SIG-M5 treated with dmso at 0.1 percent for 504 hours (cell line): ENCODE results near the gene GRIK4.
A peak's percentile ranks its signal among the peaks of the same experiment; 100 is the strongest.
"Not testable (repeated sequence)": the region's sequence is repeated elsewhere in the genome, so short reads cannot be mapped to it uniquely, and the experiment has no call there.

Experiments
- DNase-seq: peaks from one replicate; lab custom pipeline; 2025; ENCODE audit not compliant: unreplicated experiment; lab: John Stamatoyannopoulos, UW

Gene GRIK4

DNA sequence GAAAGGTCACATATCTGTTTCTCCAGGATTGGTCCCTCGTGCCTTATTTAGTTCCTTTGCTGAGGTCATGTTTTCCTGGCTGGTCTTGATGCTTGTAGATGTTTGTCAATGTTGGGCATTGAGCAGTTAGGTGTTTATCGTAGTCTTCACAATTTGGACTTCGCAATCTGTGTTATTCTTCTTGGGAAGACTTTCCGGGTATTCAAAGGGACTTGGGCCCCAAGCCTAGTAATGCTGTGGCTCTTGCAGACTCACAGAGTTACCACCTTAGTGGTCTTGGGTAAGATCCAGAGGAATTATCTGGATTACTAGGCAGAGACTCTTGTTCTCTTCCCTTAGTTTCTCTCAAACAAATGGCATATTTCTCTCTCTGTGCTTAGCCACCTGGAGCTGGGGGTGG, 223.5 kb downstream of the GRIK4 start:
- DNase-seq: no peak

DNA sequence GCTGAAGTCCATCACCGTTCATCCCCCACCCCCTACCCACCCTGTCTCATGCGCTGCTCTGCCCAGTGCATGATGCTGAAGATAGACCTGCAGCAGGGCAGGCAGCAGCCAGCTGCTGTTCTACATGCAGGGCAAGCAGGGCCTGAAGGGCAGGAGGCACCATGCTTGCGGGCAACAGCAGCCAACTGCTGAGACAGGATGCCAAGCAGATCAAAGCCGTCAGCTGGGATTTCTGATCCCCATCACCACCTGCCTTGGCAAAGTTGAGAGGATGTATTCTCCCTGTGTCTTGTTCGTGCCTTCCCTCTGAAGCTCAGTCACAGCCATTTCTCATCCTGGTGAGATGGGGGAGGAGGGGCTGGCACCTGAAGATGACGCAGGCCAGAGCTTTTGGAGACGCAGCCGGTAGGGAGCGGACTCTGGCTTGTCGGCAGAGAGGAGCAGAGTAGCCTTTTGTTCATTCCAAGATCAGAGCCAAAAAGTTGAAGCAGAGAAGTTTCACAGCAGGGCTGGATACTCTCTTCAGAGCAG, 227.0 kb downstream of the GRIK4 start:
- no peak for DNase-seq

DNA sequence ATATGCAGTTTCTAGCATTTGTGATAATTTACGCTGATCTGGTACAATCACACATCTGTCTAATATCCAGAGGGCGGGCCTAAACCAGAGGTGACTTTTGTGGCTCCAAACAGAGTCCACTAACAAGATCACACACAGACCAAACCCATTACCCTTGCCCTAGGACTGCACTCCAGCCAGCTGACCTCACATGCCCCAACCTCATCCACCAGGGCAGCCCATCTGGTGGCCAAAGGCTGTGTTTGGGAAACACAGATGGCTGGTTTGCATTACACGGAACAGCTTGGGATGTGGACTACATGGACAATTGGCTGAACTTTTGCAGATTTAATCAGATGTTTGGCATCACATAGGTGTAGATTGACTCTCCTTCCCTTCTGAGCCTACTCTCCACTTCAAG, 228.2 kb downstream of the GRIK4 start:
- no peak for DNase-seq

DNA sequence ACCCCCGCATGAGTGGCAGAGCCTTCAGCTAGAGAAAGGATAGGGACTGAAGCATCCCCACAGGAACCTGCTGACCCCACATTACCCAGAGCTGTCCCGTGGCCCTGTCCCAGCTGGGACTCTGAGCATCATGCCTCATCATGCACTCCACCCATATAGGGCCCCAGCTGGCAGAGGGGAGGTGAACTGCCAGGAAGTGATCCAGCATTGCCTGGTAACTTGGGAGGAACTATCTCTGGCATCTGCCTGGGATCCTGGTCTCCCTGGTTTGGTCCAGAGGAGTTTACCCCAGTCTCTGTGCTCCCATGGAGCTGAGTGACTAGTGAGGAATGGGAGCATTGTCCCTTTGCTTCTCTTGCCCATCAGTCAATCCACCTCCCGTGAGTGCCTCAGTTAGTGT, 228.8 kb downstream of the GRIK4 start:
- no peak for DNase-seq

GRCh38 chr11:120744016-120744994, 232.8 kb downstream of the GRIK4 start:
- no peak for DNase-seq

GRCh38 chr11:120746376-120746775, 234.8 kb downstream of the GRIK4 start:
- DNase-seq: no peak

GRCh38 chr11:120746836-120747609, 235.5 kb downstream of the GRIK4 start:
- no peak for DNase-seq

DNA sequence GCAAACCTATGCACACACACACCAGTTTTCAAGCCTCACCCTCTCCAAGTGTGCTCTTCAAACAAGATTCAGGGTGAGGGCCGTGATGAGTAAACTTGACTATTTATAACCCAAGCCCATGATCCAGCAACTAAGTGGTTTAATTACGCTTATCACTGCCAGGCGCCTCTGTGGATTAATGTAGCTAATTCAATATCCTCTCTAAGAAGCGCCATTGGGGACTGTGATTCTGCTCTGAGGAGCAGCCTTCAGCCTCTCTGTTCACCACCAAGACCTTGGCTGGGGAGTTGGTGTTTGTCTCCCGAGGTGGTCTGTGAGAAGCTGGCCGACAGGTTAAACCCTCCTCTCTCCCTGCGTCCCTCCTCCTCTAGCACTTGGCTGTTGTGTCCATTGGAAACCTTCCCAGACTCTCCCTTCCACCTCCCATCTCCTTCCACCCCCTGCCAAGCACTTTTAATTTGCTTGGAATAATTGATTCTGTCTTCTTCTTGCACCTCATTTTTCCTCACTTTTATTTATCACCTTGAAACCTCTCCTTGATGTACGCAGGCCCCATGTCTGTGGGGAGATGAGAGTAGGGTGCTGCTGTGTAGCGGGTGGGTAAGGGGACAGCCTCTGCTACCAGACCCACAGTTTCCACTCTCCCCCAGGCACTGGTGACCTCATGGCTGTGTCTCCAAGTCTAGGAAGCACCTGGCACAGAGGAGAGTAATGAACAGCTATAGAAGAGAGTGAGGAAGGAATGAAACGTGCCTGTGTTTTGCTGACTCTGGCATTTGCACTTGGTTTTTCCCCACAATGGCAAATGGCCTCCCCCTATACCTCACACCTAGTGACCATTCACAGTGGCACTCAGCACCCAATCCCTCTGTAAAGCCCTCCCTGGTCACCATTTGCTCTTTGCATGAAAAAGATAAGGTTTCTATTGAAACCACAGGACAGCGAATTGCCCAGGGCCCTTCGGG, 236.6 kb downstream of the GRIK4 start:
- DNase-seq: no peak

GRCh38 chr11:120749395-120749794, 237.8 kb downstream of the GRIK4 start:
- no peak for DNase-seq

- peak; percentile 5 for DNase-seq
Observed at GRCh38 chr11:120750647-120751549, 239.3 kb downstream of the GRIK4 start.

- DNase-seq: no peak
Observed at GRCh38 chr11:120751550-120751949, 240.0 kb downstream of the GRIK4 start.

DNA sequence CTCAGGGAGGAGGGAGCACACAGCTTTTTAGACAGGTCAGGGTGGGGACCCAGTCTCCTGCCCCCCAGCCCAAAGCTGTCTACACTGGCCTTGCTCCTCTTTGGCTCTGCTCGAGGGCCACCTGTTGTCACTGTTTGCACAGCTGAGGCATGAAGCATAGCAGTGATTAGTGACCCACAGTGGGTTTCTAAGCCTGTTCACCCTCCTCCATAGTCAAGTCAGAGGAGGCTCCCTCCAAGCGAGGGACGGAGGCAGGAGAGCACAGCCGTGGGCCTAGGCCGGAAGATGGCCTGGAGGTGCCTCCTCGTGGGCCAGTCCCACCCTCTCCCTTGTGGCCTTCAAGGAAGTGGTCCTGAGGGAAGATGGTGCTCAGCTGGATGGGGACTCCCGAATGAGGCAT, 241.1 kb downstream of the GRIK4 start:
- no peak for DNase-seq

DNA sequence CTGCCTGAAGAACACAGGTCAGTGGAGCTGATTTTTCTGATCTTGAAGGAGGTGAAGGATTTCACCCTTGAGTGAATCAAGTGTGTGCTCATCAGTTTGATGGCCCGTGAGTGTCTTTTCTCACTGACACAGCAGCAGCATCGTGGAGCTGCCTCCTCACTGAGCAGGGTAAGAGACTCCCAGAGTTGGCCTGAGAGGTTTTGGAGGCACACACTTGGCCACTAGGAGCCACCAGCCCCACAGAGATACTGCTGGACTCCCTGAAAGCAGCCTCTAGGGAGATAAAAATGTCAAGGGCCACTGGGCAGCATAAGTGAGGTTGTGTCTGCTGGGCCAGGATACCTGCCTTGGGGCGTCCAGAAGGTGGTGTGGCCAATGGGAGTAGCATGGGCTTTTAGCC, 245.4 kb downstream of the GRIK4 start:
- DNase-seq: no peak

DNA sequence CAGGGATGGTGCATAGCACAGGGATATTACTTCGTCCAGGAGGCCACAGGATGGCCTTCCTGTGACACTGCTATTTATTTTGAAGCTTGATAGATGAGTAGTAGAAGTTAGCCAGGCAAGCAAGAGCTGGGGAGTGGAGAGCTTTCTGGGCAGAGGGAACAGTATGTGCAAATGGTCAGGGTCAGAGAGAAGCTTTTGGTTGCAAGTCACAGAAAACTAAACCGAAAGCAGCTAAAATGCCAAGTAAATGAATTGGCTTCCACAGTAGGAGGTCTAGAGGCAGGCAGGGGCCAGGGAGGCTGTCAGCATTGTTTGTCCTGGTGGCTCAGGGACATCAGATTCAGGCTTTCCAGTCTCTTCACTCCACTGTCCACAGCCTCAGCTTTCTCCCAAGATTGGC, 247.5 kb downstream of the GRIK4 start:
- DNase-seq: no peak

DNA sequence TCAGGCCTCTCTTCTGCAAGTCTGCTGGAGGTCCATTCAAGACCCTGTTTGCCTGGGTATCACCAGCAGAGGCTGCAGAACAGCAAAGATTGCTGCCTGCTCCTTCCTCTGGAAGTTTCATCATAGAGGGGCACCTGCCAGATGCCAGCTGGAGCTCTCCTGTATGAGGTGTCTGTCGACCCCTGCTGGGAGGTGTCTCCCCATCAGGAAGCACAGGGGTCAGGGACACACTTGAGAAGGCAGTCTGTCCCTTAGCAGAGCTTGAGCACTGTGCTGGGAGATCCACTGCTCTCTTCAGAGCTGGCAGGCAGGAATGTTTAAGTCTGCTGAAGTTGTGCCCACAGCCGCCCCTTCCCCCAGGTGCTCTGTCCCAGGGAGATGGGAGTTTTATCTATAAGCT, 254.2 kb downstream of the GRIK4 start:
- DNase-seq: not testable (repeated sequence)

DNA sequence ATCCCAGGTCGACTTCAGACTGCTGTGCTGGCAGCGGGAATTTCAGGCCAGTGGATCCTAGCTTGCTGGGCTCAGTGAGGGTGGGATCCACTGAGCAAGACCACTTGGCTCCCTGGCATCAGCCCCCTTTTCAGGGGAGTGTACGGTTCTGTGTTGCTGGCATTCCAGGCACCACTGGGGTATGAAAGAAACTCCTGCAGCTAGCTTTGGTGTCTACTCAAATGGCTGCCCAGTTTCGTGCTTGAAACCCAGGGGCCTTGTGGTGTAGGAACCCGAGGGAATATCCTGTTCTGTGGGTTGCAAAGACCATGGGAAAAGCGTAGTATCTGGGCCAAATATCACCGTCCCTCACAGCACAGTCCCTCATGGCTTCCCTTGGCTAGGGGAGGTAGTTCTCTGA, 254.8 kb downstream of the GRIK4 start:
- DNase-seq: no peak

DNA sequence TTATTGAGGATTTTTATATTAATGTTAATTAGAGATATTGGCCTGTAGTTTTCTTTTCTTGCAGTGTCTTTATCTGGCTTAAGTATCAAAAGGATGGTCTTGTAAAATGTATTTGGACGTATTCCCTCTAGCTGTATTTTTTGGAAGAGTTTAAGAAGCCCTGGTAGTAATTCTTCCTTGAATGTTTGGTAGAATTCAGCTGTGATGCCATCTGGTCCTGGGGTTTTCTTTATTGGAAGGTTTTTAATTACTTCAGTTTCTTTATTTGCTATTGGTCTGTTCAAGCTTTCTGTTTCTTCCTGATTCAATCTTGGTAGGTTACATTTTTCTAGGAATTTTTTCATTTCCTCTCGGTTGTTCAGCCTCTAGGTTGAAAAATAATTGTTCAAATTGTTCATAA, 257.4 kb downstream of the GRIK4 start:
- DNase-seq: no peak

DNA sequence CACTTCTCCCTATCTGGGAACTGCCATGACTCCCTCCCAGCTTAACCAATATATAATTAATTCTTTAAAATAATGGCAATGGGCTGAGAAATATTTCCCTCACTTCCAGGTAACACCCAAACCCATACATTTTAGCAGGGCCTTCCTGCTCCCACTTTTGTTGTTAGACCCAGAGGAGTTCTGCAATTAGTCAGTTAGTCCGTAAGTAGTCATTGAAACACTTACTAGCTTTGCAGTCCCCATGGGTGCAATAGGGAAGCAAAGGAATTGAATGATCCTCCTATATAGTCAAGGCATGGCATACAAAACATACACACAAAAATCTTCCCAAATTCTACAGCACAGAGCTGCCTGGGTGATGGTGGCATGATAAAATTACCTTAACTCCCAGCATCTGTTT, 258.4 kb downstream of the GRIK4 start:
- DNase-seq: no peak

GRCh38 chr11:120771551-120772060, 260.1 kb downstream of the GRIK4 start:
- no peak for DNase-seq
